CD4-positive, alpha-beta T cell treated with Interleukin-6 at 100 ng/mL for 8 hours (primary cell): Measurements from ENCODE around the gene AOC1.
A peak's percentile ranks its signal among the peaks of the same experiment; 100 is the strongest.

ENCODE experiments used
- DNase-seq: peaks from one replicate; pipeline ENCODE4 v3.0.0-alpha.2; 2020; ENCODE audit warnings: mixed read lengths, low spot score

The AOC1 gene

GRCh38 chr7:150858236-150859197 lies 6.2 kb downstream of the AOC1 start:
- no peak for DNase-seq

GRCh38 chr7:150860291-150860977 lies 8.1 kb downstream of the AOC1 start:
- DNase-seq, result no peak

- DNase-seq, result no peak
These were observed 8.6 kb downstream of the AOC1 start for GRCh38 chr7:150860978-150861295.

GRCh38 chr7:150862356-150862755 lies 10.0 kb downstream of the AOC1 start:
- no peak for DNase-seq

GRCh38 chr7:150863946-150864345 lies 11.6 kb downstream of the AOC1 start:
- DNase-seq, result no peak

GRCh38 chr7:150866932-150867564 lies 14.7 kb downstream of the AOC1 start:
- no peak for DNase-seq

- no peak for DNase-seq
These were observed 15.3 kb downstream of the AOC1 start for GRCh38 chr7:150867605-150868004.

GRCh38 chr7:150869467-150869866 lies 17.1 kb downstream of the AOC1 start:
- no peak for DNase-seq

GRCh38 chr7:150871601-150872000 lies 19.3 kb downstream of the AOC1 start:
- no peak for DNase-seq

GRCh38 chr7:150874401-150875198 lies 22.3 kb downstream of the AOC1 start:
- no peak for DNase-seq

GRCh38 chr7:150875791-150876190 lies 23.5 kb downstream of the AOC1 start:
- DNase-seq, result no peak

- DNase-seq, result peak; percentile 44
These were observed 24.7 kb downstream of the AOC1 start for GRCh38 chr7:150876817-150877526.

- no peak for DNase-seq
These were observed 25.2 kb downstream of the AOC1 start for GRCh38 chr7:150877536-150877935.

GRCh38 chr7:150879345-150879744 lies 27.0 kb downstream of the AOC1 start:
- no peak for DNase-seq

GRCh38 chr7:150881189-150881588 lies 28.9 kb downstream of the AOC1 start:
- DNase-seq, result no peak

GRCh38 chr7:150890853-150891584 lies 38.7 kb downstream of the AOC1 start:
- no peak for DNase-seq

GRCh38 chr7:150891740-150892139 lies 39.4 kb downstream of the AOC1 start:
- no peak for DNase-seq

GRCh38 chr7:150895809-150896208 lies 43.5 kb downstream of the AOC1 start:
- DNase-seq, result no peak

- DNase-seq, result no peak
These were observed 44.4 kb downstream of the AOC1 start for GRCh38 chr7:150896562-150897209.
